Activated CD8-positive, alpha-beta memory T cell treated with anti-CD3 and anti-CD28 coated beads, Interleukin-2, amount 10 ng/mL, durations not matched to agents 7 days and 5 days (primary cell): ENCODE measurements around the gene PRR35. TPM values are rescaled to one million over a fixed set of nuclear protein-coding genes. Genes with fewer than 3 reads are reported as not detected.

Source experiments
- ATAC-seq: fragments of 150-1000 bp; cut with Tn5 transposase; one replicate; pipeline ENCODE4 v1.10.0; 2021; ENCODE audit warnings: moderate library complexity
- CTCF ChIA-PET: fragments of 350-600 bp; sonication (Branson Sonifier 250); formaldehyde crosslinking; loops from one replicate; lab custom pipeline; 2021; ENCODE audit warnings: antibody characterized with exemption; lab: Charles Lee
- DNase-seq: peaks from one replicate; pipeline ENCODE4 v3.0.0-alpha.2; 2020
- H3K27ac Mint-ChIP-seq: one replicate; pipeline ENCODE4 v1.8.0; 2021; ENCODE audit warnings: mild to moderate bottlenecking, mixed read lengths
- H3K27me3 Mint-ChIP-seq: one replicate; pipeline ENCODE4 v1.8.0; 2021; ENCODE audit warnings: mixed read lengths
- H3K36me3 Mint-ChIP-seq: one replicate; pipeline ENCODE4 v1.8.0; 2021; ENCODE audit warnings: mild to moderate bottlenecking, mixed read lengths
- H3K4me1 Mint-ChIP-seq: one replicate; pipeline ENCODE4 v1.8.0; 2021; ENCODE audit warnings: mixed read lengths
- H3K4me3 Mint-ChIP-seq: one replicate; pipeline ENCODE4 v1.8.0; 2021; ENCODE audit warnings: mild to moderate bottlenecking, moderate library complexity, mixed read lengths
- H3K9me3 Mint-ChIP-seq: one replicate; pipeline ENCODE4 v1.8.0; 2022; ENCODE audit warnings: low read depth, mixed read lengths
- total RNA-seq, 2 experiments: library from RNA; stranded (reverse); gene quantifications; one replicate each; pipeline ENCODE4 v1.2.3, GENCODE V29; 2021

The PRR35 gene
- total RNA-seq, 2 experiments from 2014 or later = not detected

DNA sequence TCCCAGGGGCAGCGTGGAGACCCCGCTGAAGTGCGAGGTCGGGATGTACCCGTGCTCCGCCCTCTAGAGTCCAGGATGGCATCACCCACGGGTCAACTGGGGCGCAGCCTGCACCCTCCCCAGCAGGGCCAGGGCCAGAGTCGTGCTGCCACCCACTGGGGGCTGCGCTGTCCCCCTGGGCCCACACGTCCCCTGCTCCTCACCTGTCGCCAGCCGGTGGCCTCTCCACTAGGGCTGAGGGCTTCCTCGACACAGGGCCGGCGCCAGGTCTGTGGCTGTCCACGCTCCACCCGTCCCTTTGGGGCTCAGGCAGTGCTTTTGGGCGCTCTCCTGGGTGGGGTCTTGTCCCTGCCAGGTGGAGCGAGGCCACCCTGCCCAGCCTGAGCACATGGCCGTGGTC lies 11.6 kb upstream of the PRR35 start:
- H3K9me3 Mint-ChIP-seq = no peaks in the 10 kb centered on the region
- H3K4me1 Mint-ChIP-seq = peaks cover 2% of the 10 kb centered on the region
- H3K36me3 Mint-ChIP-seq = no peaks in the 10 kb centered on the region
- no peak for DNase-seq
- no peak overlapping the region for H3K27ac Mint-ChIP-seq
- H3K4me3 Mint-ChIP-seq = no peak overlapping the region
- CTCF ChIA-PET = no interaction called here
- no peaks in the 10 kb centered on the region for H3K27me3 Mint-ChIP-seq
- no peak for ATAC-seq

GRCh38 chr16:549544-550263 lies 10.5 kb upstream of the PRR35 start:
- Mint-ChIP-seq H3K27me3 (no peaks in the 10 kb centered on the region), H3K36me3 (no peaks in the 10 kb centered on the region), H3K4me3 (no peak overlapping the region), H3K9me3 (no peaks in the 10 kb centered on the region), H3K27ac (no peak overlapping the region), H3K4me1 (peaks cover 2% of the 10 kb centered on the region)
- no peak for ATAC-seq
- CTCF ChIA-PET = no interaction called here
- no peak for DNase-seq

GRCh38 chr16:551210-551609 lies 9.0 kb upstream of the PRR35 start:
- Mint-ChIP-seq H3K4me3 (no peak overlapping the region), H3K9me3 (no peaks in the 10 kb centered on the region), H3K4me1 (peaks cover 2% of the 10 kb centered on the region), H3K36me3 (no peaks in the 10 kb centered on the region), H3K27me3 (no peaks in the 10 kb centered on the region), H3K27ac (no peak overlapping the region)
- DNase-seq (no peak), ATAC-seq (no peak)
- CTCF ChIA-PET = no interaction called here

GRCh38 chr16:552171-552570 lies 8.0 kb upstream of the PRR35 start:
- DNase-seq (no peak), ATAC-seq (no peak)
- Mint-ChIP-seq H3K27me3 (no peaks in the 10 kb centered on the region), H3K27ac (no peak overlapping the region), H3K4me3 (no peak overlapping the region), H3K4me1 (no peaks in the 10 kb centered on the region), H3K36me3 (no peaks in the 10 kb centered on the region), H3K9me3 (no peaks in the 10 kb centered on the region)
- CTCF ChIA-PET = no interaction called here

GRCh38 chr16:553601-554296 lies 6.4 kb upstream of the PRR35 start:
- no peaks in the 10 kb centered on the region for H3K9me3 Mint-ChIP-seq
- H3K4me1 Mint-ChIP-seq = no peaks in the 10 kb centered on the region
- peaks cover 4% of the 10 kb centered on the region for H3K27me3 Mint-ChIP-seq
- H3K27ac Mint-ChIP-seq = no peak overlapping the region
- H3K36me3 Mint-ChIP-seq = no peaks in the 10 kb centered on the region
- no peak overlapping the region for H3K4me3 Mint-ChIP-seq
- CTCF ChIA-PET = no interaction called here
- DNase-seq (no peak), ATAC-seq (no peak)

DNA sequence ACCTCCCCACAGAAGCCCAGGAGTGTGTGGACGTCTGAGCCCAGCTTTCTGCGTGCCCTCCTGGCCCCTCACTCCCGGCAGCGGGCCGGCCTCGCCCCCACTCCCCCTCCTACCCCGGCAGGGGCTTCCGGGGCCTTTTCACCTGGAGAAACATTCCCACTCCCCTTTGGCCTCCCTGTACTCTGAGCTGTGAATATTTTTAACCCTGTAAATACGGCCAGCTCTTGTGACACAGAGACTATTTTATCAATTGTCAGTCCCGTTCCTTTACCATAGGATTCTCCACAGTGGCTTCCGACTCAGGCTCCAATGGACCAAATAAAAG lies 5.9 kb upstream of the PRR35 start:
- Mint-ChIP-seq H3K27ac (no peak overlapping the region), H3K4me3 (no peak overlapping the region), H3K4me1 (no peaks in the 10 kb centered on the region), H3K36me3 (no peaks in the 10 kb centered on the region), H3K9me3 (no peaks in the 10 kb centered on the region), H3K27me3 (peaks cover 6% of the 10 kb centered on the region)
- CTCF ChIA-PET = no interaction called here
- ATAC-seq = no peak
- no peak for DNase-seq

DNA sequence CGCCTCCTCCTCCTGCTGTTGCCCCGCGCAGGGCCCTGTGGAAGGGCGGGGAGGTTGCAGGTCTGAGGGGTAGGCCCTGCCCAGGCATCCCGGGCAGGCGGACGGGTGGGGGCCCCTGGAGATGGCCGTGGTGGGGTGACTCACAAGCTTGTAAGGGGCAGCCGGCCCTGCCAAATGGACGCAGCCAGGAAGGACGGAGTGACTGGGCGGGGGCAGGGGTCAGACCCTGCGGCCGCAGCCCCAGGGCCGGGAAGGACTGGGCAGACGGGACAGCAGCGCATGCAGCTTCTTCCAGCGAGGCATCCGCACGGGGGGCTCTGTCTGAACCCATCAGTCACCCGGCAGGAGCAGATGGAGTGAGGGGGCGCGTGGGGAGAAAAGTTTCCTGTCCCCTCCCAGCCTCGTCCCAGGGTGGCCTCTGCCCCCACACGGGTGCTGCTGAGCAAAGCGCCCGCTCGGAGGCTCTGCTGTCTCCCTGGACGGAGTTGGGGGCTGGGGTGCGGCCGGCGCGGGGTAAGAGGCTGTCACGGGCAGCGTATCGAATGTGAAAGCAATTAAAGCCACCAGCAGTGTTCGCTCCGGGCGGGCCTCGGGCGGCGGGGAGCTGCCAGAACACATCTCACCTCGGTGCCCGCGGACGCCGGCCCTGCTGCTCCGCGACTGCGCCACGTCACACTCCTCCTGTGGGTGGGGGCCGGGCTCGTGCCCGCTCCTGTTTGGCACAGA lies 5.4 kb upstream of the PRR35 start:
- CTCF ChIA-PET = no interaction called here
- H3K27me3 Mint-ChIP-seq = peaks cover 8% of the 10 kb centered on the region
- H3K36me3 Mint-ChIP-seq = no peaks in the 10 kb centered on the region
- H3K4me3 Mint-ChIP-seq = no peak overlapping the region
- DNase-seq (no peak), ATAC-seq (no peak)
- H3K27ac Mint-ChIP-seq = no peak overlapping the region
- H3K4me1 Mint-ChIP-seq = no peaks in the 10 kb centered on the region
- H3K9me3 Mint-ChIP-seq = no peaks in the 10 kb centered on the region

DNA sequence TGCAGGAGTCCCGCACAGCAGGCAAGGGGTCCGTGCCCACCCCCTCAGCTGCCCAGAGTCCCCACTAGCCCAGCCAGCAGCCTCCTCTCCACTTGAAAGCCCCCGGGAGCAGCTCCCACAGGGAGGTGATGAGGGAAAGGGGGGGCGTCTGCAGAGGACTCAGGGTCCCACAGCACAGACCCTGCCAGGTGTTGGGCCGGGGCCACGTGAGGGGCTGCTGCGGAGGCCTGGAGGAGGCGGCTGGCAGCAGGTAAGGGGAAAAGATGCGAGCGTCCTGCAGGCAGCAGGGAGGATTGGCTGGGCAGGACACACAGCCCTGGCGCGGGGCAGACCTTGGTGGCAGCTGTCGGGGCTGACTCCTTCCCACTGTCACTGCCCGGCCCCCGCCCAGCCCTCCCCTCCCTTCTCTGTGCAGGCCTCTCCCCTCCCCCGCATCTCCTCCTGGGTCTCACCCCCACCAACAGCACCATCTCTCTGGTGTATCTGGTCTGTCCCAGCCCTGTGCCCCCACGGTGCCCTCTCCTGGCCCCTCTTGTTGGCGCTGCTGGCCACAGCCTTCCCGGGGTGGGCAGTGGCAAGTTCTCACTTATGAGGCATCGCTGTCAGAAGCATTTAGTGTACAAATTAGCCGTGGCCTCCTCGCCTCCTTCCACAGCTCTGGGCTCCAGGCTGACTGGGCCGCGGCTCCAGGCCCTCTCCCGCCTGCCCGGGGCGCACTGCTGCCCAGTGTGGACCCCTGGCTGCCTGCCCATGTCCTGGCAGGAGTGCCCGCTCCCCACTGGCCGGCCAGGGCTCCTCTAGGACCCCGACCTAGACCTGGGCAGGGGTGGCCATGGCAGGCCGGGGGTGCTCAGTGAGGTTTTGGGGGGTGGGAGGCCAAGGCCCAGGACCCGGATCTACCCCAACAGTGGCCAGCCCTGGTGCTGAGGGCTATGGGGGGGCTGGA lies 4.4 kb upstream of the PRR35 start:
- Mint-ChIP-seq H3K4me3 (no peak overlapping the region), H3K9me3 (no peaks in the 10 kb centered on the region), H3K36me3 (no peaks in the 10 kb centered on the region), H3K27ac (no peak overlapping the region), H3K4me1 (no peaks in the 10 kb centered on the region), H3K27me3 (peaks cover 8% of the 10 kb centered on the region)
- CTCF ChIA-PET = no interaction called here
- ATAC-seq (no peak), DNase-seq (no peak)

DNA sequence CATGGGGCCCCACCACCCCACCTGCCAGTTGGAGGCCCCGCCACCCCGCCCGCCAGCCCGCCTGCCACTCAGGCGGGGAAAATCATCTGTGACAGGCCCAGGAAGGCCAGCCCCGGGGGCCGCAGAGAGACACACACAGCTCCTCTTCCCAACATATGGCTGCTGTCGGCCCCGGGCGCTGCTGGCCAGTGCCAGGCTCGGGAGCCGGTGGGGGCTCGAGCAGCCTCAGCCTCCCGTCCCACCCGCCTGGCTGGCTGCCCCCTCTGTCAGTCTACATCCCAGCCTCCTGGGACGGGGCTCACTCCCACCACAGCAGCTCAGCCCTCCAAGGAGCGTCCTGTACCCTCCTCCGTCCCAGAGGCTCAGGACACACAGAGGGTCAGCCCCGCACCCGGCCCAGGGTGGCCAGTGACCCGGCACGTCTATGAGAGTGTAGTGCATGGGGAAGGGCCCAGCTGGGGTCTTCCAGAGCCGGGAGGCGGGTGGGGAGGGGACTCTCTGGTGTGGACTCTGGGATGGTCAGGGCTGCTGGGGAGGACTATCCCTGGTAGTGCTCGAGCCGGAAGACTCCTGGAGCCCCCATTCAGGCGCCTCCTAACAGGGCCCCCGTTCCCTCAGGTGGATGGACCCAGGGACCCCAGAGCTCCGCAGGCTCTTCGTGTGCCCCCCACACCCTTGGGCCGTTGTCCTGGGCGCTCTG lies 3.6 kb upstream of the PRR35 start:
- H3K9me3 Mint-ChIP-seq = no peaks in the 10 kb centered on the region
- H3K27ac Mint-ChIP-seq = no peak overlapping the region
- H3K36me3 Mint-ChIP-seq = no peaks in the 10 kb centered on the region
- no peak overlapping the region for H3K4me3 Mint-ChIP-seq
- DNase-seq (no peak), ATAC-seq (no peak)
- H3K27me3 Mint-ChIP-seq = peaks cover 13% of the 10 kb centered on the region
- CTCF ChIA-PET = no interaction called here
- no peaks in the 10 kb centered on the region for H3K4me1 Mint-ChIP-seq

DNA sequence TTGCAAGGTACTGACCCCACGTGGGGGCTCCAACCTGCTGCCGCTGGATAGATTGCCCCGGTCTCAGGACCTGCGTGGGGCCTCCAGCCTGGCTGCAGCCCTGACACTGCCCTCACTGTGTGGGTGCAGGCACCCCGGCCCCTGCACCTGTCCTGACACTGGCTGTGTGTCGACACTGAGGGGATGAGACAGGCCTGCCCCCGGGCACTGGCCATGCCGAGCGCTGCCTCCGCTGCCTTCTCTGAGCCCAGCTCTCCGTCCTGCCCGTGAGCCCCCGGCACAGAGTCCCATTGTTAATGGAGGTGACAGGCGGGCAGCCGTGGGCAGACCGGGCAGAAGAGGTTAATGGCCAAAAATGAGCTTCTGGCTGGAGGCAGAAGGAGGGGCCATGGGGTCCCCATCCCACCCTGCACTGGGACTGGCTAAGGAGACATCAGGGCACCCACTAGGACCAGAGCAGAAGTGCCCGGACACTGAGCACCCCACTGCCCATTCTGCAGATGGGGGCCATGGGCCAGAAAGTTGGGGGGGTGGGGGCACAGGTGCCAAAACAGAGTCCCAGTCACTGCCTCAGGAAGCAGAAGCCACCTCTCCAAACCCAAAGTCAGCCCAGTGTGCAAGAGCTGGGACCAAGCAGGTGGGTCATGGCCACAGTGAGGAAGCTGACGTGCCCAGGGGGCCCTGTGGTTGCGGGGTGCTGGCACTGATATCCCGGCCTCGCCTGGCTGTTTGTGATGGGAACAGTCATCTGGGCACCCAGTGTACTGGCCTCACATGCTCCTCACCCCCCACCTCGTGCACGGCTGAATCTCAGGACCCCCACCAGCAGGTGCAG lies 2.5 kb upstream of the PRR35 start:
- H3K4me1 Mint-ChIP-seq = no peaks in the 10 kb centered on the region
- no peak overlapping the region for H3K4me3 Mint-ChIP-seq
- no peak for DNase-seq
- no peak for ATAC-seq
- no peaks in the 10 kb centered on the region for H3K36me3 Mint-ChIP-seq
- peaks cover 17% of the 10 kb centered on the region for H3K27me3 Mint-ChIP-seq
- CTCF ChIA-PET = interaction anchor here (1.3 kb wide), 1 partner anchor 13 kb away, joined by 5 read pairs; no protein-coding TSS in a partner anchor
- H3K9me3 Mint-ChIP-seq = no peaks in the 10 kb centered on the region
- H3K27ac Mint-ChIP-seq = no peak overlapping the region

DNA sequence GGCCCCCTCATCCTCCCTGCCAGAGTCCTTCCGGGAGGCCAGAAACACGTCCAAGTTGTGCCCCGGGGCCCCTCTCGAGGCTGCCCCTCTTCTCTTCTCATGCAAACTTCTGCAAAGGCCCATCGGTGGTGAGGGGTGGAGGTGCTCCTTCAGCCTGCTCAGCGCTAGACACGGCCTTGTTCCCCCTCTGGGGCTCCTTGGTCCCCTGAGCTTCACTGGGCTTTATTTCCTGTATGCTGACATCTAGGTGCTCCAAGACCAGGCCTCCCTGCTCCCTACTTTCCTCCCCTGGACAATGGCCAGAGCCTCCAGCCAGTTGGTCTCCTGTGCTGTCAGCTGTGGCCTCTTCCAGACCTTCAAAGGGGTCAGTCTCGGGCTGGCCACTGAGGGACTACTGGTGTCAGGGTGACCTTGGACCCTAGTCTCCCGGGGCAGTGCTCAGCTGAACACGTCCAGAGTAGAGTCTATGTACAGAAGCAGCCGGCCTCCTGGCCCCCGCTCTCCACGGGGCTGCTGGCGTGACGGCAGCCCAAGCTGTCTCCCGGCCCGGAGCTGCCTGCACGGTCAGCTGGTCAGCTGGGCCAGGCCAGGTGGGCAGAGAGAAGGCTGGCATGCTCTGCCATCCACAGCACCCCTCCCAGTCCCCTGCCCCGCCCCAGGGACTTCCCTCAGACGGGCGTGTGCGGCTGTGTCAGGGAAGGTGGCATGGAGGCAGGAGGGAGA lies 1.7 kb upstream of the PRR35 start:
- DNase-seq (no peak), ATAC-seq (no peak)
- no peaks in the 10 kb centered on the region for H3K4me1 Mint-ChIP-seq
- H3K9me3 Mint-ChIP-seq = no peaks in the 10 kb centered on the region
- H3K4me3 Mint-ChIP-seq = no peak overlapping the region
- H3K27ac Mint-ChIP-seq = no peak overlapping the region
- CTCF ChIA-PET = interaction anchor here (1.3 kb wide), 1 partner anchor 12 kb away, joined by 5 read pairs; no protein-coding TSS in a partner anchor
- H3K27me3 Mint-ChIP-seq = peaks cover 17% of the 10 kb centered on the region
- H3K36me3 Mint-ChIP-seq = no peaks in the 10 kb centered on the region
